HG03280 (cell line): ENCODE data around the gene TMIGD2.

Experiments used
- ATAC-seq: cut with Tn5 transposase; IDR thresholded peaks from one replicate; pipeline ENCODE4 v1.9.1; 2021; ENCODE audit warnings: mild to moderate bottlenecking, moderate library complexity; ENCODE audit not compliant: unreplicated experiment

The TMIGD2 gene

DNA sequence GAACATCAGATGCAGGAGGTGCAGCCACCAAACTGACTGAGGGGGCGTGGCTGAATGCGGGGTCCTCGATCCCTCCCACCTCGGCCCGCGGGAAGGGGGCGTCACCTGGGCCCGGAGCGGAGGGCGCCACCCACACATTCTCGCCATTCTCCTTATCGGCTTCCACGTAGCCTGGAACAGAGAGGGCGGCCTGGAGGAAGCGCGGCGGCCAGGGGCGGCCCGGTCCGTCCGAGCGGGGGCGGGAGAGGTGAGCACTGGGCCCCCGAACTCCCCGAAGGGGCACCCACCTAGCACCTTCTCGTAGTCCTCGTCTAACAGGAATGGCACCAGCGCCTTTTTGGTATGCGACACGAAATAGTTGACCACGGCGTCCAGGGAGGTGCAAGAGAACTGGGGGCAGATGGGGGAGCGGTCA lies 24.7 kb upstream of the TMIGD2 start:
- no peak for ATAC-seq

DNA sequence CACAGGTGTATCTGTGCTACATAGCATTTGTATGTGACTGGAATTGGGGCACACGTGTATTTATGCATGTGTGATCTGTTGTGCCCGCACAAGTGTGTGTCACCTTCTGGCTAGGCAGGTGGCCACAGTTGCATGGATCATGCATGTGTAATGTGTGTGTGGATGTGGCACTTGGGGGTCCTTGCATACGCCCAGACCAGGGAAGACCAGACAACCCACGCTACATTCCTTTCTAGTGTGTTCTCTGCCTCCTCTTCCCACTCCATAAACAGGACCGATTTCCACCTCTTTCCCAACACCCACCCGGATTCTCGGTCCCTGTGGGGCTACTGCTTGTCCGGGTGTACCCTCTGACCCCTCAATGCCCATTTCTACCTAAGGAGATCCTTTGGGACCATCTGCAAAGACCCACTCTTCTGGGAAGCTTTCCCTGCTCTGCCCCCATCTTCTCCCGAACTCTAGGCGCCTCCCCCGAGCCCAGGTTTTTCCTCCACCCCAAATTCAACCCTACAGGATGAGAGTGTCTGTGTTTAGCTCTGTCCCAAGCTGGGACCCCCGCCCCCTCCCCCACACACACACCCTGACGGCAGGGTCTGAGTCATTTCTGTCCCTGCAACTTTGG lies 24.1 kb upstream of the TMIGD2 start:
- ATAC-seq = no peak

DNA sequence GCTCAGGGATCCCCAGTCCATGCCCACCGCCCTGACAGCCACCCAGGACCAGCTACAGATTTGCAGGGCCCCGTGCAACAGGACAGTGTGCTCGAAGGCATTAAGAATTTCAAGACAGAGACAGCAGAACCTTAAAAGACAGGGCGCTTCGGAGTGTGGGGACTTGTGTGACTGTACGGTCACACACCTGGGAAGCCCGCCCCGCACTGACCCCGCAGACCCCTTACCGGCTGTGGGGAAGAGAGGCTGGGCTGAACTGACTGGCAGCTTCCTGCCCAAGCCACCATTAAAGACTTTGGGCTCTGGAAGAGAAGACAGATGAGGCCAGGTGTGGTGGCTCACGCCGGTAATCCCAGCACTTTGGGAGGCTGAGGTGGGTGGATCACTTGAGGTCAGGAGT lies 22.0 kb upstream of the TMIGD2 start:
- no peak for ATAC-seq

DNA sequence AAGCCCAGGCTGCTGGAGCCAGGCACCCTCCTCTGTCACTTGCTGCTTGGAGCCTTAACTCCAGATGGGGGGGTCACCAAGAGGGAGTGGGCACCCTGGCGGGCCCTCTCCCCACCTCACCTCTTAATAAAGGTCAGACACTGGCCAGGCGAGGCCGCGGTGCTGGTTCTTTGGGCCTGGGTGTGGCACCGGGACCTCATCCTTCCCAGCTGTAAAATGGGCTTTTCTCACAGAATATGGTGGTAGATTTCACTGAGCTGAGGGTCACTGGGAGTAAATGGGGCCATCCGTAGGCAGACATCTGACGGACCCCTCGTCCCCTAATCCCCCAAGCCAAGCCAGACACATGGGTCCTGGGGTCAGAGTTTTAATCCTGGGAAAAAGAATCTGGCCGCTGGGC lies 21.5 kb upstream of the TMIGD2 start:
- ATAC-seq = no peak

DNA sequence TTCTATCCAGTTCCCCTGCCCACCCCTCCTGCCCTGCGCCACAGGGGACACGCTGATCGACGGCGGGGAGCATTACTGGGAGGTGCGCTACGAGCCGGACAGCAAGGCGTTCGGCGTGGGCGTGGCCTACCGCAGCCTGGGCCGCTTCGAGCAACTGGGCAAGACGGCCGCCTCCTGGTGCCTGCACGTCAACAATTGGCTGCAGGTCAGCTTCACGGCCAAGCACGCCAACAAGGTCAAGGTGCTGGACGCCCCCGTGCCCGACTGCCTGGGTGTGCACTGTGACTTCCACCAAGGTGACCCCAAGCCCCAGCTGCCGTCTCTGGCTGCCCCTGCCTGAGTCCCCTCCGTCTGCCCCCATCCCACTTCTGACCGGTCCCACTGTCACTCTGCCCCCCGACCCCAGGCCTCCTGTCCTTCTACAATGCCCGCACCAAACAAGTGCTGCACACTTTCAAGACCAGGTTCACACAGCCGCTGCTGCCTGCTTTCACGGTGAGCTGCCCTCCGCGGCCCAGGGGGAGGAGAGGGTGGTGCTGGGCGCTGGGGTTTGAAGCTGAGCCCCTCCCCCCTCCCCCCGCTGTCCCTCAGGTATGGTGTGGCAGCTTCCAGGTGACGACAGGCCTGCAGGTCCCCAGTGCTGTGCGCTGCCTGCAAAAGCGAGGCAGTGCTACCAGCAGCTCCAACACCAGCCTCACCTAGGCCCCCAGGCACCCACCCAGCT lies 20.9 kb upstream of the TMIGD2 start:
- ATAC-seq = no peak

DNA sequence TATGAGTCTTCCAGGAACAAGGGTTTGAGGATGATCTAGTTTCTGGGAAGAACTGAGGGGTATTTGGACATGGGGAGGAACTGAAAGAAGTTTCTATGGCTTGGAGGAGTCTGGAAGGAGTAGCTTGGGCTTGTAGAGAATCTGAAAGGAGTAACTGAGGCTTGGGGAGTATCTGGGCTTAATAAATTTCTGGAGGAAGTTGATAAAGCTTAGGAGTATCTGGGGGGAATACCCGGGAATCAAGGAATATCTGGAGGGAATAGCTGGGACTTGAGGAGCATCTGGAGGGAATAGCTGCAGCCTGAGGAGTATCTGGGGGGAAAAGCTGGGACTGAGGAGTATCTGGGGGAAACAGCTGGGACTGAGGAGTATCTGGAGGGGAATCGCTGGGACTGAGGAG lies 18.2 kb upstream of the TMIGD2 start:
- ATAC-seq = no peak

DNA sequence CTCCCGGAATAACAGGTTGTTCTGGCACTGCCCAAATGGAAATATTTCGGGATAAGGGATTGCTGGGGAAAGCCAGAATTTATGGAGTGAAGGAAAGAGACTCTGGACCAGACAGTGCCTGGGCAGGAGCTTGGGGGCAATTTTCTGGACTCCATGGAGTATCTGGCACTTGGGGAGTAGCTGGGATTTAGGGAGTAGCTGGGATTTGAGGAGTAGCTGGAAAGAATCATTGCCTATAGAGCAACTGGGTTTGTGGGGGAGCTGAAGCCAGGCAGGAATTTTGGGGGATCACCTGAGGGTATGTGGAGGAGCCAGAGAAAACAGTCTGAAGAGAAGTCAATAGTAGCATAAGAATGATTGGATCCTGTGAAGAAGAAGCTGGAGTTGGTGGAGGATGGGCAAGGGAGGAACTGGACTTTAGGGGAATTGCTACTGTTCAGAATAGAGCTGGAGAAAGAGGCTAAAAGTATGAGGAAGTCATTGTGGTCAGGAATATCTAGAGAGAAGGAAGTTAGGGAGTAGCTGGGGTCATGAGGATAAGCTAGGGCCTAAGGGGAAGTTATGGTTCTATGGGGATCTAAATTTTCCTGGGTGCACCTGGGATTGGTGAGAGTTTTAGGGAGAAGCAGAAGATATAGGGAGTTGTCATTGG lies 17.0 kb upstream of the TMIGD2 start:
- no peak for ATAC-seq

DNA sequence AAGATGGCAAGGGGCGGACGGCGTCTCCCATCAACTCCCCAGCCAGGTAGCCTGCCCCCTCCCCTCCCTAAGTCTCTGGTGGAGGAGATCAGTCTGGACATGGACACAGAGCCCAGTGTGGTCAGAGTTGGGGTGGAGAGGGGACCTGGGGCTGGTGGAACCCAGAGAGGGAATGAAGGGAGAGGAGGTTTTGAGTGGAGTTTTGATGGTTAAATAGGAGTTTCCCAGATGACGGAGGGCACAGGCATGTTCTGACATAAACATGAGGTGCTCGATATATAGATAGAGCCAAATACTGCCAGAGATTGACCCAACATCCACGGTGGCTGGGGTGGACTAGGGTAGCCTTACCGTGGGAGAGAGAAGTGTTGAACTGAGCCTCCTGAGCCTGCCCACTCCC lies 16.3 kb upstream of the TMIGD2 start:
- ATAC-seq = no peak

DNA sequence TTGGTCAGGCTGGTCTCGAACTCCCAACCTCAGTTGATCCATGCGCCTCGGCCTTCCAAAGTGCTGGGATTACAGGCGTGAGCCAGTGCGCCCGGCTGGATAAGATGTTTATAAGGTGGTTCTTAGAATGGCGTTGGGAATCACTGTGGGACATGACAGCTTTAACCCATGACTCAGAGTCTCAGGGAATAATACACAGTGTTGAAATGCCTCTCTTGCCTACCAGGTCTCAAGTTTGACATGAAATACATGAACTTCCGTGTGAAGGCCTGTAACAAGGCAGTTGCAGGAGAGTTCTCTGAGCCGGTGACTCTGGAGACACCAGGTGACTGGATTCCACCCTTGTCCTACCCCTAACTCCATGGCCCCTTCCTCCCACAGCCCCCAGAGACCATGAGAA lies 14.8 kb upstream of the TMIGD2 start:
- no peak for ATAC-seq

DNA sequence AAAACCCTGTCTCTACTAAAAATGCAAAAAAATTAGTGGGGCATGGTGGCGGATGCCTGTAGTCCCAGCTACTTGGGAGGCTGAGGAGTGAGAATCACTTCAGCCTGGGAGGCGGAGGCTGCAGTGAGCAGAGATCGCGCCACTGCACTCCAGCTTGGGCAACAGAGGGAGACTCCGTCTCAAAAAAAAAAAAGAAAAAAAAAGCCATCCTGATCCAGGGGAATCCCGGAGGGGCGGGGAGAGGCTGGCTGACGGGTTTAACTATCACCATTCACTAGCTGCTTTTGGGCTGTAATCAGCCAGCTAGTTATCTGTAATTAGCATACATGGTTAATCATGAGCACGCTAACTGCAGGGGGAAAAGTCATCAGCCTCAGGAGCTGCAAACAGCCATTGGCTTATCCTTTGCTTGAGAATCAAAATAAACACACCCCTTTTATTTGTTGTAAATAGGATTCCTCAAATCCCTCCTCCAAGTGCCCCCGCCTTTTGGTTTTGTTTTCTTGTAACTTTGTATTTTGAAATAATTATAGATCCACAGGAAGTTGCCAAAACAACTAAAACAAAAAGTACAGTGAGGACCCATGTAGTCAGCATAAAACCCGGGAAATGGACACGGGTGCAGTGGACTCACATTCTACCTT lies 11.8 kb upstream of the TMIGD2 start:
- no peak for ATAC-seq

DNA sequence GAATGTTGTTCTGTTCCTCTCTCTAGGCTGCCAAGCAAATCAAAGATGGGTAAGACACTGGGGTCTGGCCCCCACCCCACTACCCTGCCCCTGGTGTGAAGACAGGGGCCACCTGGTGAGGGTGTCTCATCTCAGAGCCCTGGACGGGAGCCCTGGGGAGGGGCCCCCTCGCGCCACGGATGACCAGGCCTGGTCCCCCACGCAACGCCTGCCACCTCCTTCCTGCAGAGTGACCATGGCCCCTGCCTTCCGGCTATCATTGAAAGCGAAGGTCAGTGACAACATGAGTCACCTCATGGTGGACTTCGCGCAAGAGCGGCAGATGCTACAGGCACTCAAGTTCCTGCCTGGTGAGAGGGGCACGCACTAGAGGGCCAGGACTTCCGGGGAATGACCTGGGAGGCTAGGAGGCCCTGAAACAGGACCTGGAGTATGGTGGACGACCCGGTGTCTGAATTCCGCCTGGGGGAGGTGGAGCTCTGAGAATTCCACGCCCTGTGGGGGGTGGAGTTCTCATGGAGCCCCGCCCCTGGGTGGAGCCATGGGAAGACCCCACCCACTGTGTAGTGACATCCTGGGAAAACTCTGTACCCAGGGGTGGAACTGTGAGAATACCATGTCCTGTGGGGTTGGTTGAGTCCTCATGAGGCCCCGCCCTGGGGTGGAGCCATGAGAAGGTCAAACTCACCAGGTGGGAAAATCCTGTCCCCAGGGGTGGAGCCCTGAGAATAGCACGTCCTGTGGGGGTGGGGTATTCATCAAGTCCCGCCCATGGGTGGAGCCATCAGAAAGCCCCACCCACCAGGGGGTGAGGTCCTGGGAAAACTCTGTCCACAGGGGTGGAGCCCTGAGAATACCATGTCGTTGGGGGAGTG lies 8.3 kb upstream of the TMIGD2 start:
- no peak for ATAC-seq

DNA sequence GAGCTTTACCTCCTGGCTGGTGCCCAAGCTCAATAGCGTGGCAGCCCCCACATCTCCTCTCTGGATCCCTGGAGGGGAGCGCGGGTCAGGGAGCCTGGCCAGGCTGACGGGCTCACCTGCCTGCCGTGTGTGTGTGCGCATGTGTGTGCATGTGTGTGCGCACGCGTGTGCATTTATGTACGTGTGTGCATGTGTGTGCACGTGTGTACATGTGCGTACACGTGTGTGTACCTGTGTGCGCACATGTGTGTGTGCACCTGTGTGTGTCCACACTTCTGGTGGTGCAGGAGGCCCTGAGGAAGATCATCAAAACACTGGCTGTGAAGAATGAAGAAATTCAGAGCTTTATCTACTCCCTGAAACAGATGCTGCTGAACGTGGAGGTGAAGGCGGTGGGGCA lies 3.5 kb upstream of the TMIGD2 start:
- ATAC-seq = no peak

DNA sequence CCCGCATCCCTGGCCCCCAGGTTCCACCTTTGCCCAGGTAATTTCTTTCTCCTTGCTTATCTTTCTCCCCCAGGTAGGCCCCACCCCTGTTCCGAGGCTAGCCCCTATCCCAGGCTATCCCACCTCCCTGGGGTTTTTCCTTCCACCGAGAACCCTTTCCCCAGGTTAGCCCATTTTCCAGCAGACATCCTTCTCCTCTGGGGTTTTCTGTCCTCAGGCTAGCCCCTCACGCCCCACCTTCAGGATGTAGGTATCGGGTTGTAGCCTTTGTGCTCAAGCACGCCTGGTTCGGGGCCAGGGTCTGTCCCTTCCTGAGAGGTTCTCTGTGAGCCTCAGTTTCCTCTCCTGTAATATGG lies 3.0 kb upstream of the TMIGD2 start:
- no peak for ATAC-seq

DNA sequence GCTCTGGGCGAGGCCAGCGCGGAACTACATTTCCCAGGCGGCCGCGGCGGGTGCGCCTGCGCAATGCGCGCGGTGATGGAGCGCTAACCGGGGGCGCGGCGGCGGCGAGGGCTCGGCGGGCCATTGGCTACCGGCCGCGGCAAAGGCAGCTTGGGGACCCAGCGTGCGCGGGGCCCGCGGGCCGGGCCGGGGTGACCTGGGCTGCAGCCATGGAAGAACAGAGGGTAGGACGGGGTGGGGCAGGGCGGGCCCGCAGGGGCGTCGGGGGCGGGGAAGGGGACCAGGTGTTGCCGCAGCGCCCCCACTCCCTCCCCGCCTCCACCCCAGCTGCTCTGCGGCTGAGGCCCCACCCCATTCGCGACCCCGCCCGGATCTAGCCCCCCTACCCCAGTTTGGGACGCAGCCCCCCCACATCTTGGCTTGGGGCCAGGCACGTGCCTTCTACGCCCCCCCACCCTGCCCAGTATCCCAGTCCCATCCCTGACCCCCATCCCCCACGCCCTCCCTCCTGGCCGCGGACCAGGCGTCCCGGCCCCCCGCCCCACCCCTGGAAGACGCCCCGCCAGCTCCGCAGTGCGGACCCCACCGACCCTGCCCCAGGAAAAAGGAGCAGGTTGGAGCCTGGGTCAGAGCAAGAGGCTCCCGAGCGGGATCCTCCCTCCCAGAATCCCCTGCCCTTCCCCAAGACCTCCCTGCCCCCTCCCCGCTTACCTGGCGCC lies 2.5 kb upstream of the TMIGD2 start, which contains the start of gene FSD1:
Gene FSD1 (plus strand): TSS at position 61 of the 719 bp plus-strand sequence. CDS start 149 bp downstream, at position 210.
- no peak for ATAC-seq

DNA sequence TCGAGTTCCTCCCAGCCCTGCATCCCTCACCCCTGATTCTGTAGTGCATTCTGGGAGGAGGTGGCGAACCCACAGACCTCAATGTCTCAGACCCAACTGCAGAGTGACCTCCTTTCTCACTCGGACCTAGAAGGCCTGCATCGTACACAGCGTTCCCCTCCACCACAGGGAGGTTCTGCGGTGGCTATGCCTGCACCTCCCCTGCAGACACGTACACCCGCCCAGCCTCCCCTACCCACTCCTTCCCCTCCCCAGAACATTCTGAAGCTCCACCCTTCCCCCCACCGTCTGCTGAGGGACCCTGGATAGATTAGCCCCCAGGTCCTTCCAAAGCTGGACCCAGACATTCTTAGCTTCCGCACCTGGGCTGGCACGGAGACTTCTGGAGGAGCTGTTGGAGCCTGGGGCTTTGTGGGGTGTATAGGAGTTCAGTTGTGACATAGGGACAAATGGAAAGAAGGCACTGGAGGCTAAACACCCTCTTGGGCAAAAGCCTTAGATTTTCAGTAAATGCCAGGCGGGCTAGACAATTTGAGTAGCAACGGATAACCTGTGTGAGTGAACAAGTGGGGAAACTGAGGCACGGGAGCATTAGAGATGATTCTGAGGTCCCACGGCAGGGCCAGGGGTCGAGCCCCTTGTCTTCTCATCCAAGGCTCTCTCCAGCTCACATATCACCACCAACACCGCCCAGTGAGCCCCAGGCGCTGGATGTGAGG lies 1.8 kb upstream of the TMIGD2 start:
- ATAC-seq = no peak

DNA sequence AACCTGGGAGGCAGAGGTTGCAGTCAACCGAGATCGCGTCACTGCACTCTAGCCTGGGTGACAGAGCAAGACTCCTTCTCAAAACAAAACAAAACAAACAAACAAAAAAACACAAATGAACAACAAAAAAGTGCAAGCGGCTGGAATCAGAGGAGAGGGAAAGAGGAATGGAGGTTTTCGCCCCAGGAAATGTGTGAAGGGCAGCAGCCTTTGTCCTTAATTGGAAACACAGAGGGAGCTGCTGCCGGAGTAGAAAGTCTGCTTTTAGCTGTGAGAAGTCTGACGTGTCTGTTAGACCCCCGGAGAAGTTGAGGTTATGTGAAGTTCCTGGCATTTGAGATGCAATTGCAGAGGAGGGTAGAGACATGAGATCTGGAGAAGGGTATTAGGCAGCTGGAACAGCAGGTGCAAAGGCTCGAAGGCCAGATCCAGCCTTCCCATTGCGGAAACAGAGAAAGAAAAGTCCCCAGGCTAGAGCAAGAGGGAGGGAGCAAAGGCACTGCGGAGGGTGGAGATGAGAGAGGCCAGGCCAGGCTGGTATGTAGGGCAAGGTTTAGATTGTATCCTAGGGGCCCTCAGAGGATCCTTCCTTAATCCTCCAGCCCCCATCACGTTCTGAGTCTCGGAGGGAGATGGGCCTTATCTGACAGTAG lies 473 bp downstream of the TMIGD2 start:
- no peak for ATAC-seq

DNA sequence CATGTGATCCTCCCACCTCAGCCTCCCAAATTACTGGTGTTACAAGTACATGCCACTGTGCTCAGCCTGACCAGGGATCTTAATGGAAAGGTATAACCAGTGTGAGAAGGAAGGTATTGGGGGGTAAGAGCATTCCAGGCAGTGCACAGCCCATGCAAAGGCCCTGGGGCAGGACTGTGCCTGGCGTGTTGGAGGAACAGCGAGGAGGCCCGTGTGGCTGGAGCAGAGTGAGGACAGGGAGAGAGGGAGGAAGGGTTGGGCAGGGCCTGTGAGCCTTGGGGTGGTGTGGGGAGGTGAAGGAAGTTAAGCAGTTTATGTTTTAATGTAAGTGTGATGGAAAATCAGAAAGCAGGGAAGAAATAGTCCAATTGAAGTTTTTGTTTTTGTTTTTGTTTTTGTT lies 1.6 kb downstream of the TMIGD2 start:
- ATAC-seq = no peak

DNA sequence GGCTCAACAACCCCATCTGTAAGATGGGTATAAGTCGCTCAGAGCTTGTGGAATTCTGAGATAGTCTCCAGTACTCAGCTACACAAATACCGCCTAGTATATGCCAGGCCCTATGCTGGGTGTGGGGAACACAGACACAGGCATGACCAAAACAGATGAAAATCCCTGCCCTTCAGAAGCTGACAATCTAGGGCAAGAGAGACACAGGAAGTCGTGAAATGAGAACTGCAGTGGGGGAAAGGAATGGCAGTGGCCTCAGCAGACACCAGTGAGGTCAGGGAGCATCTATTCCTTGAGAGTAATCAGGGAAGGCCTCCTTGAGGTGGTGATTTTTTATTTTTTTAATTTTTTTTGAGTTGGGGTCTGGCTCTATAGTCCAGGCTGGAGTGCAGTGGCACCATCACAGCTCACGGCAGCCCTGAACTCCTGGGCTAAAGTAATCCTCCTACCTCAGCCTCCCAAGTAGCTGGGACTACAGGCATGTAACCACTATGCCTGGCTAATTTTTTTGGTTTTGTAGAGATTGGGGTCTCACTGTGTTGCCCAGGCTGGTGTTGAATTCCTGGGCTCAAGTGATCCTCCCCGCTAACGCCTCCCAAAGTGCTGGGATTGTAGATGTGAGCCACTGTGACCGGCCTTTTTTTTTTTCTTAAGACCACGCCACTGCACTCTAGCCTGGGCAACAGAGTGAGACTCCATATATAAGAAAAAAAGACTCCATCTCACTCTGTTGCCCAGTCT lies 3.2 kb downstream of the TMIGD2 start:
- no peak for ATAC-seq
